ENCODE measurements around the gene BORCS8.

GRCh38 chr19:19165396-19165795 is 26.6 kb downstream of the BORCS8 start:
- TF ChIP-seq EP300 (IDR thresholded peaks at IDR 0.05): no peak
- no peak for TF ChIP-seq POLR2A (IDR thresholded peaks at IDR 0.05)
- TF ChIP-seq CTCF (IDR thresholded peaks at IDR 0.05): no peak

Data from tibial nerve (tissue), 4 donors.